Activated B cell treated with CpG ODN at 0.5 μM for 24 hours (primary cell): ENCODE data around the gene LGALS9B. TPM values are rescaled to one million over a fixed set of nuclear protein-coding genes. Genes with fewer than 3 reads are reported as not detected.
"Not testable (repeated sequence)": the region's sequence is repeated elsewhere in the genome, so short reads cannot be mapped to it uniquely, and the experiment has no call there.

Experiments used
- ATAC-seq: fragments of 200-7000 bp; cut with Tn5 transposase; one replicate; pipeline ENCODE4 v1.10.0; 2021; ENCODE audit warnings: low read depth, mild to moderate bottlenecking, moderate library complexity
- CTCF ChIA-PET: fragments of 350-600 bp; sonication (Branson Sonifier 250); formaldehyde crosslinking; loops from one replicate; lab custom pipeline; 2021; ENCODE audit warnings: antibody characterized with exemption; lab: Charles Lee
- POLR2A ChIA-PET: fragments of 350-600 bp; sonication (Branson Sonifier 250); formaldehyde crosslinking; loops from one replicate; lab custom pipeline; 2021; ENCODE audit warnings: antibody characterized with exemption; lab: Charles Lee
- DNase-seq: peaks from one replicate; pipeline ENCODE4 v3.0.0; 2022
- H3K27ac Mint-ChIP-seq: one replicate; pipeline ENCODE4 v1.8.0; 2020; ENCODE audit warnings: mixed read lengths
- H3K27me3 Mint-ChIP-seq: one replicate; pipeline ENCODE4 v1.8.0; 2021; ENCODE audit warnings: mixed read lengths
- H3K36me3 Mint-ChIP-seq: one replicate; pipeline ENCODE4 v1.8.0; 2021; ENCODE audit warnings: low read depth, mixed read lengths
- H3K4me1 Mint-ChIP-seq: one replicate; pipeline ENCODE4 v1.8.0; 2021; ENCODE audit warnings: mixed read lengths
- H3K4me3 Mint-ChIP-seq: one replicate; pipeline ENCODE4 v1.8.0; 2020; ENCODE audit warnings: mild to moderate bottlenecking, mixed read lengths
- H3K9me3 Mint-ChIP-seq: one replicate; pipeline ENCODE4 v1.8.0; 2020; ENCODE audit warnings: mixed read lengths
- intact Hi-C: fragments of 100-400 bp; cut with micrococcal nuclease; formaldehyde crosslinking; loops from one replicate; pipeline ENCODE4 v1.15.1; 2024
- total RNA-seq: library from RNA; stranded (reverse); gene quantifications from 2 replicates; pipeline ENCODE4 v1.2.3, GENCODE V29; 2022

Gene LGALS9B
- not detected in 2 replicates for total RNA-seq

DNA sequence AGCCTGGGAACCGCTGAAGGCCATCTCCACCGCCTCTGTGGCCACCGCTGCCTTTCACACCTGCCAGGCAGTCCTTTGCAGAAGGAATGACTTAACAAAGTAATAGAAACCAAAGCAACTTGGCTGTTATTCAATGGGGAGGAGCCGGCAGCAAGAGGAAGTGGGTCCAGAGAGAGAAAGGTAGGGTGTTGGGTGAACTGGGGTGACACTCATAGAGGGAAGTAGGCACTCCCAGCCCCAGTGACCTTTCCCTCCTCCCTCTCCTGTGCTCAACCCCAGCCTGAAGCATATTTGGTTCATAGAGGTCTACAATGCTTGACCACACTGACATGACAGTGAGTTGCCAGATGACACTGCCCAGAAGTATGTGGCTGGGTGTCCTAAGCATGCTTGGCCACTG, at the start of gene LGALS9B:
Gene LGALS9B (minus strand): TSS at position 93 of the 400 bp plus-strand sequence. CDS start 69 bp downstream, at position 24.
- POLR2A ChIA-PET, H3K4me1 Mint-ChIP-seq, intact Hi-C loops, H3K27ac Mint-ChIP-seq, H3K27me3 Mint-ChIP-seq, DNase-seq, H3K4me3 Mint-ChIP-seq, CTCF ChIA-PET, H3K9me3 Mint-ChIP-seq, H3K36me3 Mint-ChIP-seq: not testable (repeated sequence)
- ATAC-seq = peak; percentile 60

DNA sequence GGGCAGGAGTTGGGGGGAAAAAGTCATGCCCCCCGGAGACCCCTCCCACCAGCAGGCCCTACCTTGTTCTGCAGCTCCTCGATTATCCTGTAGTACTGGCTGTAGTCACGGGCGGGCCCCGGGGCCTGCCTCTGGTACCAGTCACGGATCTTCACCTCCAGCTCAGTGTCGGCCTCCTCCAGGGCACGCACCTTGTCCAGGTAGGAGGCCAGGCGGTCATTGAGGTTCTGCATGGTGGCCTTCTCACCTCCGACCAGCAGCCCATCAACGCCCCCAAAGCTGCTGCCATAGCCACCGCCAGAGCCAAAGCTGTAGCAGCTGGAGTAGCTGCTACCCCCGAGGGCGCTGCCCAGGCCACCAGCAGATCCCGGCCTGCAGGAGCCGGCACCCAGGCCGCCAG, 49.6 kb upstream of the LGALS9B start:
- ATAC-seq, intact Hi-C loops, CTCF ChIA-PET, POLR2A ChIA-PET, H3K9me3 Mint-ChIP-seq, H3K4me3 Mint-ChIP-seq, H3K27me3 Mint-ChIP-seq, H3K27ac Mint-ChIP-seq, H3K4me1 Mint-ChIP-seq, DNase-seq, H3K36me3 Mint-ChIP-seq: not testable (repeated sequence)

DNA sequence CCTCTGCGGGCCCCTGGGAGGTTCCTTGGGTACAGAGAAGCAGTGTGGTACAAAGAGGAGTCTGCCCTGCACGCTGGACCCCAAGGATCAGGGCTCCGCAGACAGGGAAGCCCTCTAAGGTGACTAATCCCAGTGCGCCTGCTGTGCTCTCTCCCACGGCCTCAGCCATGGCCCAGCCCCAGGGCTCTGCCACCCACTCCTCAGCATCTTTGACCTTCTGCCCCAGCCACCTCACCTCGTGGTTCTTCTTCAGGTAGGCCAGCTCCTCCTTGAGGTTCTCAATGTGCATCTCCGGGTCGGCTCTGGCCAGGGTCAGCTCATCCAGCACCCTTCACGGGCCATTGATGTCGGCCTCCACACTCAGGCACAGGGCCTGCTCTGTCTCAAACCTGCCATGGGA, 47.8 kb upstream of the LGALS9B start:
- intact Hi-C loops, H3K4me3 Mint-ChIP-seq, CTCF ChIA-PET, H3K36me3 Mint-ChIP-seq, H3K9me3 Mint-ChIP-seq, H3K4me1 Mint-ChIP-seq, H3K27ac Mint-ChIP-seq, H3K27me3 Mint-ChIP-seq, ATAC-seq, DNase-seq, POLR2A ChIA-PET: not testable (repeated sequence)

DNA sequence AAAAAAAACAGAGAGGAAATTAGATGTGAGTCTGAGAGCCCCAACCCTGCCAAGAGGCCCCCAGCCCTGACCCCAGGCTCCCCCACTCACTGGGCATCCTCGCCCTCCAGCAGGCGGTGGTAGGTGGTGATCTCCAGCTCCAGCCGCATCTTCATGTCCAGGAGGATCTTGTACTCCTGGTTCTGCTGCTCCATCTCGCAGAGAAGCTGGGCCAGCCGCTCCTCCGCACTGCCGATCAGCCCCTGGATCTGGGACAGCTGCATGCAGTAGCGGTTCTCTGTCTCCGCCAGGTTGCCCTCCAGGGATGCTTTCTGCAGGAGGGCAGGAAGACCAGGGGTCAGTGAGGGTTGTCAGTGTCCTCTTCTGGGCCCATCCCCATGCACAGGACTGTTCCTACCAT, 46.2 kb upstream of the LGALS9B start:
- ATAC-seq, H3K27ac Mint-ChIP-seq, DNase-seq, H3K36me3 Mint-ChIP-seq, POLR2A ChIA-PET, H3K4me1 Mint-ChIP-seq, H3K4me3 Mint-ChIP-seq, CTCF ChIA-PET, intact Hi-C loops, H3K27me3 Mint-ChIP-seq, H3K9me3 Mint-ChIP-seq: not testable (repeated sequence)

DNA sequence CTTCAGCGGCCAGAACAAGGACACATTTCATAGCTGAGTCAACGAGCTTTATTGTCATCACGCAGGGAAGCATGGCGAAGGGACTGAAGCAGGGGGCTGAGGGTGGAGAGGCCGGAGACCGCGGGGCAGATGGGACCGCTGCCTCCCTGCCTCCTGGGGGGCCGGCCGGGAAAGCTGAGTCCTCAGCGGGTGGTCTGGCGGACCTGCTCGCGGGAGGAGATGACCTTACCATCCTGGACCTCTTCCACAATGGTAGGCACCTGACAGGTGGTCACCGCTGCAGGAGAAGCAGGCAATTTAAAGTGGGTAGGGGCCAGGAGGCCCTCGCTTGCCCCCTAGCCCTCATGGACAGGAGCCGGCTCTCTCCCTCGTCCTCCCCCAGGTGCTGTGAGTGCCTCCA, 45.0 kb upstream of the LGALS9B start:
- H3K4me1 Mint-ChIP-seq, CTCF ChIA-PET, ATAC-seq, DNase-seq, POLR2A ChIA-PET, H3K36me3 Mint-ChIP-seq, H3K4me3 Mint-ChIP-seq, H3K9me3 Mint-ChIP-seq, intact Hi-C loops, H3K27me3 Mint-ChIP-seq, H3K27ac Mint-ChIP-seq: not testable (repeated sequence)

DNA sequence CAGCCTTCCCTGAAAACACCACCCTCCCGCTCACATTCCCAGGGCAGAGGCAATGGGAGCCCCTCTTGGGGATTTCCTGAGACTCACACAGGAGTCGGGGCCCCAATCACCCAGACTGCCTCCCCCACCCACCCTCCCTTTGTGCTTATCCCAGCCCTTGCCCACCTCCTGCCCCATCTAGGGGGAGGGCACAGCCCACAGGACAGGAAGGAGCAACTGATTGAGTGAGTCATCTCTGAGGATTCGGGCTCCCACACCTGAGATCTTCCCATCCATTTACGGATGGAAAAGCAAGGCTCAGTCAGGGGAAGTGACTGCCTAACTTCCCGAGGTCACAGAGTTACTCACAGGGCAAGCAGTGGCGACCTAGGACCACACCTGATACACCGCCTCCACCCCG, 44.4 kb upstream of the LGALS9B start:
- H3K27ac Mint-ChIP-seq, ATAC-seq, POLR2A ChIA-PET, intact Hi-C loops, CTCF ChIA-PET, H3K4me3 Mint-ChIP-seq, H3K36me3 Mint-ChIP-seq, H3K9me3 Mint-ChIP-seq, DNase-seq, H3K27me3 Mint-ChIP-seq, H3K4me1 Mint-ChIP-seq: not testable (repeated sequence)

DNA sequence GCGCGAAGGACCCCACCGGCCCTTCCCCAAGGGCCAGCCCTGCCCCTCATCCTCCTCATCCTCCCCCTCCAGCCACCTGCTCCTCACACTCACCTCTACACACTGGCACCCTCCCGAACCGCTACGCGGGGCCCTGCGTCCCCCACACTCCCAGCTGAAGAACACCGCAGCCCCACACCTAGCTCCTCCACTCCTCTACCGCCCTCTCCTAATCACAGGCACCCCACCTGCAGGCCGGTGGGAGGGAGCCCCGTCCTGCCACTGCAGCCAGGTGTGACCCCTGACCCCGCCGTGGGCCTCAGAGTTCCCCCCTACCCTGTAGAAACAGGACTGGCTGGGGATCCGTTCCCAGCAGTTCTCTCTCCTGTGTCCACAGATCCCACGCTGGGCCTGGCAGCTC, 38.0 kb upstream of the LGALS9B start:
- intact Hi-C loops, H3K27me3 Mint-ChIP-seq, CTCF ChIA-PET, DNase-seq, POLR2A ChIA-PET, H3K27ac Mint-ChIP-seq, H3K36me3 Mint-ChIP-seq, H3K4me3 Mint-ChIP-seq, H3K4me1 Mint-ChIP-seq, ATAC-seq, H3K9me3 Mint-ChIP-seq: not testable (repeated sequence)

DNA sequence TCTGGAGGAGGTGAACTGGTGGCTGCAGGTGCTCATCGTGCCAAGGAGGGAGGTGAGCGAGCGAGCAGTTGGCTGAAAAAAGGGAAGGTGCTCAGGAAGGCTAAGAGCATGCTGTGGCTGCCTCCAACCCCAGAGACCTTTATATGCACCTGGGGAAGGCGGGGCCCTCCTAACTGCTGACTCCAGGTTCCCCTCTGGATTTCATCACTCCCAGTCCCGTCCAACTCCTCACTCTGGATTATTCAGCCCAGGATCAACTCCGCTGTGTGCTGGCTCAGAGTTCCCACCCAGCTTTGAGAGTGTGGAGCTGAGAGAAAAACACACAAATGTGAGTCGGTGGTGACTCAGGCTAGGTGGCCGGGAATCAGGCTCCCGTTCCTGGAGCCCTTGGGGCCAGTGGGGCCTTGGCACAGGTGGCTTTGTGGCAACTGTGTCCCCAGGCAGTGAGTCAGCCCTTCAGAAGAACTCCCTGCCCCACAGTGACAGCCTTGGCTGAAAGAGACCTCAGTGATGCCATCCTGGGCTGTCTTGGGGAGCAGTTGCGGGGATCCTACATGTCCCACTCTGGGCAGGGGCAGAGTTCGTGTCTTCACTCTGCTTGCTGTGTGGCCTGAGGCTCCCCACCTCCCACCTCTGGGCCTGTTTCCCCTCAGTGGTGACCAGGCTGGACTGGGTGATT, 37.2 kb upstream of the LGALS9B start:
- ATAC-seq, H3K27me3 Mint-ChIP-seq, intact Hi-C loops, H3K36me3 Mint-ChIP-seq, H3K27ac Mint-ChIP-seq, CTCF ChIA-PET, H3K4me3 Mint-ChIP-seq, POLR2A ChIA-PET, H3K9me3 Mint-ChIP-seq, H3K4me1 Mint-ChIP-seq, DNase-seq: not testable (repeated sequence)

DNA sequence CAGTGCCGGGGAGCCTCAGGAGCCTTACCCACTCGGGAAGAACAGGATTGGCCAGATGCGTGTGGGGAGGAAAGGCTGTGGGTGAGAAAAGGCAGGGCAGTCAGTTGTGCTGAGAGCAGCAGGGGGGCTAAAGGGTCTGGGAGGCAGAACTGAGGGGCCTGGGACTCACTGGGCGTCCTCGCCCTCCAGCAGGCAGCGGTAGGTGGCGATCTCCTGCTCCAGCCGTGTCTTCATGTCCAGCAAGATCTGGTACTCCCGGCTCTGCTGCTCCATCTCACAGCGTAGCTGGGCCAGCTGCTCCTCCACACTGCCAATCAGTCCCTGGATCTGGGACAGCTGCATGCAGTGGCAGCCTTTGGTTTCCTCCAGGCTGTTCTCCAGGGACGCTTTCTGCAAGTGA, 34.6 kb upstream of the LGALS9B start:
- intact Hi-C loops, CTCF ChIA-PET, H3K9me3 Mint-ChIP-seq, DNase-seq, H3K36me3 Mint-ChIP-seq, H3K27ac Mint-ChIP-seq, H3K4me1 Mint-ChIP-seq, H3K27me3 Mint-ChIP-seq, POLR2A ChIA-PET, H3K4me3 Mint-ChIP-seq, ATAC-seq: not testable (repeated sequence)

DNA sequence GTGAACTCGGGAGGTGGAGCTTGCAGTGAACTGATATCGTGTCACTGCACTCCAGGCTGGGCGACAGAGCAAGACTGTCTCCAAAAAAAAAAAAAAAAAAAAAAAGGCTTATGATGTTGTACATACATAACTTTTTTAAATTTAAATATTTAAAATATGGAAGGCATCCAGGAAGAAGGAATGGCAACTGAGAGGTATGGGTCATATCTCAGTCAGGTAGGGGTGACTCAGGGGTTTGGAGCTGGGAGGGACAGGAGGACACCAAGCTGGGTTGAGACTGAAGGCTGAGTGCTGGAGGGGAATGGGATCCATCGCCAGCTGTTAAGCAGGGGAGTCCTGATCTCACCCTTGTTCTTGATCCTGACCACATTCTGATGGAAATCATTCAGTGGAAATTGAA, 33.0 kb upstream of the LGALS9B start:
- H3K27me3 Mint-ChIP-seq, H3K36me3 Mint-ChIP-seq, H3K4me3 Mint-ChIP-seq, DNase-seq, H3K4me1 Mint-ChIP-seq, H3K27ac Mint-ChIP-seq, CTCF ChIA-PET, POLR2A ChIA-PET, ATAC-seq, H3K9me3 Mint-ChIP-seq, intact Hi-C loops: not testable (repeated sequence)

DNA sequence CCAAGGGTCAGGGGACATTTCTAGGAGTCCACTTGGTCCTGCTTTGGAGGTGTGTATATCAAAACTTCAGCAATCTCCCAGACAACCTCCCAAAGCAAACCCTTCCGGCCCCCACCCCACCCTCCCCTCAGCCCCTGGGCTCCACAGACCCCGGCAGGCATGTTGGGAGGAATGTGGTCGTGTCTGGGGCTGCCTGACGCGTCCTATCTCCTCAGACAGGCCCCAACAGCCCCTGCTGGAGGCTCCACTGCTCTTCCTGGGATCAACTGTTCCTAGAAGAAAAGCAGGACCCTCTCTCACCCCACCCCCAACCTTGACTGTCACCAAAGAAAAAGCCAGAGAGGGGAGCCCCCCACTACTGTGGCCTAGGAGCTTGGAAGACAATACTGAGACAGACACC, 28.1 kb upstream of the LGALS9B start:
- H3K4me3 Mint-ChIP-seq, H3K27ac Mint-ChIP-seq, DNase-seq, H3K27me3 Mint-ChIP-seq, ATAC-seq, intact Hi-C loops, CTCF ChIA-PET, H3K4me1 Mint-ChIP-seq, POLR2A ChIA-PET, H3K36me3 Mint-ChIP-seq, H3K9me3 Mint-ChIP-seq: not testable (repeated sequence)

DNA sequence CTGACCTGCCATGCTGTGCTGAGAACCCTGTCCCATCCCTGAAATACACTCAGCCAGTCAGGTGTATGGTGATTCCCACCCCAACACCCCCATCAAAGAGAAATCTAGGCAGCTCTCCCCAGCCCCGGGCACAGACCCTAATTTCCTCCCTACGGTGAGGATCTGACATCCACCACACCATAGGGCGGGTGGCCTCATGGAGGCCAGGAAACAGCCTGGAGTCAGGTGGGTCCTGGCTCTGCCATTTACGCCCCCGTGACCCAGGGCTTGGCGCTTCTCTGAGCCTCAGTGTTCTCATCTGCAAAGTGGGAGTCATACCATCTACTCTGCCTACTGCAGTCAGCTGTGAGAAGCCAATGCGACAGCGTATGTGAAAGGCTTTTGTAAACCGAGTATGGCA, 27.4 kb upstream of the LGALS9B start:
- H3K4me1 Mint-ChIP-seq, H3K4me3 Mint-ChIP-seq, H3K36me3 Mint-ChIP-seq, H3K27ac Mint-ChIP-seq, H3K9me3 Mint-ChIP-seq, intact Hi-C loops, ATAC-seq, POLR2A ChIA-PET, CTCF ChIA-PET, H3K27me3 Mint-ChIP-seq, DNase-seq: not testable (repeated sequence)

DNA sequence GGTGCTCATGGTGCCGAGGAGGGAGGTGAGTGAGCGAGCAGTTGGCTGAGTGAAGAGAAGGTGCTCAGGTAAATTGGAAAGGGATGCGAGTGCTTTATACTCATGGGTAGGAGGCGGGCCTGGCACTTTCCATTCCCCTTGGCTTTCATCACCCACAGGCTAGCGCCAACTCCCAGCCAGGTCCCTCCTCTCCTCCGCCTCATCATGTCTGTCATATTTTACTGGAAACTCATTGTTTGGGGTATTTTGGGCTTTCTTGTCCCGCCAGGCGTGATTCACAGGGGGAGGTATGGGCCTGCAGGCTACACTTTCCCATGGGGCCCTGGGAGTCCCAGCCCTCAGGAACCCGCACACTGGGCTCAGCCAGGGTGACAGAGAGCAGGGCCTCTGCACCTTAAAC, 26.8 kb upstream of the LGALS9B start:
- ATAC-seq, H3K27me3 Mint-ChIP-seq, POLR2A ChIA-PET, H3K36me3 Mint-ChIP-seq, H3K4me1 Mint-ChIP-seq, CTCF ChIA-PET, DNase-seq, H3K27ac Mint-ChIP-seq, intact Hi-C loops, H3K4me3 Mint-ChIP-seq, H3K9me3 Mint-ChIP-seq: not testable (repeated sequence)
